ENCODE measurements around the gene MIEF1.

DNA sequence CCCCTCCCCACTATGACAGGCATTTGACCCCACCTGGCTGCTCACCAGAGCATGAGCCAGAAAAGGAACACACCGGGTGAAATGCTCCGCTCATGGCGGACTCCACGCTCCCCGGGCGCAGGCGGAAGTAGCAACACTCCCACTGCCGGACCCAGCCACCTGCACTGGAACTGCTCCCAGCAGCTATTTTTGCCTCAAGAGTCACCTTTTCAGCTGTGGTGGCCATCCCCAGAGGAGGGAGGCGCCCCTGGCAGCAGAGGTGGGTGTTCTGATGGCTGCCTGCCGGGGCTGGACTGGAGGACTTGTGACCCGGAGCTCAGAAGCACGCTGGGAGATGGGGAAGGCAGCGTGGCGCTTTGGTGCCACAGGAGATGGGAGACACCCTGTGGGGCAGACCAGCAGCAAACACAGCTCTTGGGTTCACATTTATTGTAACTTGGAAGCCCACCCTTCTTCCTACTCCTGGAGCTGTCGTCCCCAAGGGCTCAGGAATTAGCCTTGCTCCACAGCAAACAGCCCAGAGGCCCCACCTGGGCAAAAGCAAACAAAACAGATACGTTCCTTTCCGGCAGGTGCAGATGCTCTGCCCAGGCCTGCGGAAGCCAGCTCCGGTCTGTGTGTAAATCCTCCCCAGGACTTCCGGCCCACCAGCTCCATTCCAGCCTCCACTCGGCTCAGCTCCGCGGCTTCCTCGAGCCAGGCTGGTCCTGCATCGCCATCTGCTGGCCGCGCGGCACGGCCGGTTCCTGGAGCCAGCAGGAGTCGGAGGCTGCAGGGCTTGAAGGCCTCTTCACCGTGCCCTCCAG, 26.8 kb downstream of the MIEF1 start:
- TF ChIP-seq POLR2A (IDR thresholded peaks at IDR 0.05; ENCODE audit: low read depth, low read length) (peak; percentile 22), TAF1 (IDR thresholded peaks at IDR 0.05; ENCODE audit: borderline replicate concordance, low read depth, low read length) (0 out of 2 replicates have a peak, but pooled peaks have one; percentile 43), POLR2AphosphoS5 (IDR thresholded peaks at IDR 0.05; ENCODE audit: low read depth, low read length) (no peak)

All from GM12892 (cell line).